Keratinocyte (primary cell): ENCODE results near the gene SOWAHB. TPM values are rescaled to one million over a fixed set of nuclear protein-coding genes. Genes with fewer than 3 reads are reported as not detected.

Experiments used
- DNase-seq: peaks from one replicate; pipeline ENCODE4 v3.0.0-alpha.2; 2011; ENCODE audit warnings: low read depth, missing footprints, low spot score
- FAIRE-seq: peaks from 2 replicates; lab custom pipeline; 2011; peaks lifted over from hg19 to GRCh38; lab: Jason Lieb, UNC
- H2AFZ ChIP-seq: 2 replicates; pipeline ENCODE4 v1.6.0; 2012; ENCODE audit warnings: low read length, control low read depth, inconsistent platforms; ENCODE audit not compliant: control insufficient read depth
- H3K27ac ChIP-seq: 2 replicates; pipeline ENCODE4 v1.5.1; 2011; ENCODE audit warnings: low read length; ENCODE audit not compliant: control insufficient read depth, insufficient read depth
- H3K27me3 ChIP-seq: 3 replicates; pipeline ENCODE4 v1.6.0; 2011; ENCODE audit warnings: low read length; ENCODE audit not compliant: control insufficient read depth, insufficient read depth; ENCODE audit errors: extremely low read depth
- H3K36me3 ChIP-seq, 2 experiments: 2 replicates in 1 of 2; 3 replicates in 1 of 2; pipeline ENCODE4 v1.5.1; 2011; ENCODE audit warnings: low read length in 2 of 2, mild to moderate bottlenecking in 1 of 2; ENCODE audit not compliant: control insufficient read depth in 2 of 2, insufficient read depth in 2 of 2; ENCODE audit errors: extremely low read depth in 1 of 2
- H3K4me1 ChIP-seq: 3 replicates; pipeline ENCODE4 v1.5.1; 2011; ENCODE audit warnings: low read length; ENCODE audit not compliant: control insufficient read depth, insufficient read depth; ENCODE audit errors: extremely low read depth
- H3K4me2 ChIP-seq: 3 replicates; pipeline ENCODE4 v1.6.0; 2011; ENCODE audit warnings: low read depth, low read length; ENCODE audit not compliant: control insufficient read depth, insufficient read depth; ENCODE audit errors: extremely low read depth
- H3K4me3 ChIP-seq, 3 experiments: fragments of 200-600 bp in 1 of 3; sonication (generic) in 1 of 3; 2 replicates in 2 of 3; 3 replicates in 1 of 3; pipeline ENCODE4 v1.5.1; 2011 to 2016; ENCODE audit warnings: low read length in 3 of 3, mild to moderate bottlenecking in 3 of 3, control low read depth in 2 of 3, inconsistent platforms in 1 of 3, low read depth in 1 of 3, mixed read lengths in 1 of 3, mixed run types in 1 of 3, moderate library complexity in 1 of 3; ENCODE audit not compliant: control insufficient read depth in 2 of 3, insufficient read depth in 2 of 3; ENCODE audit errors: extremely low read depth in 1 of 3
- H3K79me2 ChIP-seq: 2 replicates; pipeline ENCODE4 v1.6.0; 2012; ENCODE audit warnings: low read length; ENCODE audit not compliant: control insufficient read depth, insufficient read depth
- H3K9ac ChIP-seq: 3 replicates; pipeline ENCODE4 v1.6.0; 2011; ENCODE audit warnings: low read length; ENCODE audit not compliant: control insufficient read depth, insufficient read depth; ENCODE audit errors: extremely low read depth
- H3K9me1 ChIP-seq: 3 replicates; pipeline ENCODE4 v1.6.0; 2011; ENCODE audit warnings: low read length; ENCODE audit not compliant: control insufficient read depth, insufficient read depth; ENCODE audit errors: extremely low read depth
- H3K9me3 ChIP-seq: 2 replicates; pipeline ENCODE4 v1.5.1; 2012; ENCODE audit warnings: low read depth, low read length; ENCODE audit not compliant: control insufficient read depth
- H4K20me1 ChIP-seq: 3 replicates; pipeline ENCODE4 v1.6.0; 2011; ENCODE audit warnings: low read length; ENCODE audit not compliant: control insufficient read depth, insufficient read depth; ENCODE audit errors: extremely low read depth
- EZH2 ChIP-seq: IDR thresholded peaks from one replicate; pipeline ENCODE4 v1.6.1; 2012; ENCODE audit warnings: inconsistent platforms, mild to moderate bottlenecking, low read length, moderate library complexity
- dilution Hi-C: fragments of 300-500 bp; cut with MboI; formaldehyde crosslinking; loops from one replicate; pipeline ENCODE4 v1.7.0; 2020; ENCODE audit warnings: low sequenced_read_pairs; ENCODE audit not compliant: extremely low pct_ligation_motif_present
- polyA plus RNA-seq, 5 experiments: library from polyadenylated mRNA; depleted of rRNA in 3 of 5; stranded (reverse) in 3 of 5; stranded (forward) in 1 of 5; unstranded in 1 of 5; fragments of >200 nt; gene quantifications; 1 replicate in 1 of 5; 2 replicates in 3 of 5; 3 replicates in 1 of 5; pipeline versions ENCODE4 v1.2.1 to v1.2.3, GENCODE V29; 2011 to 2012; ENCODE audit warnings: missing spikeins in 2 of 5, low read depth in 1 of 5, low replicate concordance in 1 of 5
- TF ChIP-seq, protein P1 (sequence below), 3 experiments: IDR thresholded peaks in 1 of 3; conservative IDR thresholded peaks in 1 of 3; optimal IDR thresholded peaks in 1 of 3; 2 replicates in 2 of 3; 3 replicates in 1 of 3; pipeline versions ENCODE3 to v1.5.1; 2011; ENCODE audit warnings: low read length in 3 of 3, mild to moderate bottlenecking in 3 of 3, moderate library complexity in 2 of 3, control low read depth in 1 of 3, inconsistent platforms in 1 of 3; ENCODE audit not compliant: insufficient read depth in 2 of 3; ENCODE audit errors: extremely low read depth in 1 of 3

The SOWAHB gene
- polyA plus RNA-seq, 1 donor (not counting 4 experiments of a cell fraction or from before 2014, with no cell fraction given) = 0.18 TPM

GRCh38 chr4:76896048-76896447, 1.9 kb downstream of the SOWAHB start:
- H3K79me2 ChIP-seq = no peaks in the 10 kb centered on the region
- no peak overlapping the region for H2AFZ ChIP-seq
- dilution Hi-C loops = no loop called here
- DNase-seq (no peak), FAIRE-seq (no peak)
- no peaks in the 10 kb centered on the region for H4K20me1 ChIP-seq
- peaks cover 12% of the 10 kb centered on the region for H3K4me1 ChIP-seq
- H3K4me2 ChIP-seq = no peak overlapping the region
- H3K9me1 ChIP-seq = no peaks in the 10 kb centered on the region
- H3K4me3 ChIP-seq = no peak overlapping the region
- no peaks in the 10 kb centered on the region for H3K36me3 ChIP-seq
- TF ChIP-seq, protein P1, sequence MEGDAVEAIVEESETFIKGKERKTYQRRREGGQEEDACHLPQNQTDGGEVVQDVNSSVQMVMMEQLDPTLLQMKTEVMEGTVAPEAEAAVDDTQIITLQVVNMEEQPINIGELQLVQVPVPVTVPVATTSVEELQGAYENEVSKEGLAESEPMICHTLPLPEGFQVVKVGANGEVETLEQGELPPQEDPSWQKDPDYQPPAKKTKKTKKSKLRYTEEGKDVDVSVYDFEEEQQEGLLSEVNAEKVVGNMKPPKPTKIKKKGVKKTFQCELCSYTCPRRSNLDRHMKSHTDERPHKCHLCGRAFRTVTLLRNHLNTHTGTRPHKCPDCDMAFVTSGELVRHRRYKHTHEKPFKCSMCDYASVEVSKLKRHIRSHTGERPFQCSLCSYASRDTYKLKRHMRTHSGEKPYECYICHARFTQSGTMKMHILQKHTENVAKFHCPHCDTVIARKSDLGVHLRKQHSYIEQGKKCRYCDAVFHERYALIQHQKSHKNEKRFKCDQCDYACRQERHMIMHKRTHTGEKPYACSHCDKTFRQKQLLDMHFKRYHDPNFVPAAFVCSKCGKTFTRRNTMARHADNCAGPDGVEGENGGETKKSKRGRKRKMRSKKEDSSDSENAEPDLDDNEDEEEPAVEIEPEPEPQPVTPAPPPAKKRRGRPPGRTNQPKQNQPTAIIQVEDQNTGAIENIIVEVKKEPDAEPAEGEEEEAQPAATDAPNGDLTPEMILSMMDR (optimal IDR thresholded peaks at IDR 0.05 in 1 of 3, IDR thresholded peaks at IDR 0.05 in 1 of 3, conservative IDR thresholded peaks at IDR 0.05 in 1 of 3; ENCODE audit: extremely low read depth in 1 of 3, insufficient read depth in 2 of 3, low read length in 3 of 3) = no peak
- TF ChIP-seq EZH2 = no peak
- H3K27me3 ChIP-seq = peaks cover 41% of the 10 kb centered on the region
- H3K9ac ChIP-seq = no peak overlapping the region
- no peaks in the 10 kb centered on the region for H3K9me3 ChIP-seq
- H3K27ac ChIP-seq = no peak overlapping the region

DNA sequence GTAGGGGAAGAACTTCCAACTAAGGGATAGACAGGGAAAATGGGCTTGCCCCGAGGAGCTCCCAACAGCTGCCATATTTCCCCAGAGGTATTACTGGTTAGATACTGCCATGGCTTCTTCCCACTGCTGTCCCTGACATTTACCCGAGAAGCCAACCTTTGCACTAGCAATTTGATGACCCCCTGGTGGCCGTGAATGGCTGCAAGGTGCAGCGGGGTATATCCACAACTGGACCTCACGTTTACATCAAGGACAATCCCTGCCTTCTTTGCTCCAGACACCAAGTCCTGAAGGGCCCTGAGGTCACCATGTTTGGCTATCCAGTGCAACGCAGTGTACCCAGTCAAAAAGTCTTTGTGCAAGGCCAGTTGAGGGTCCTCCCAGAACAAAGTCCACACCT, 2.3 kb downstream of the SOWAHB start:
- peaks cover 41% of the 10 kb centered on the region for H3K27me3 ChIP-seq
- H3K4me3 ChIP-seq = no peak overlapping the region
- H3K36me3 ChIP-seq = no peaks in the 10 kb centered on the region
- no peaks in the 10 kb centered on the region for H4K20me1 ChIP-seq
- TF ChIP-seq, protein P1 (optimal IDR thresholded peaks at IDR 0.05 in 1 of 3, IDR thresholded peaks at IDR 0.05 in 1 of 3, conservative IDR thresholded peaks at IDR 0.05 in 1 of 3; ENCODE audit: extremely low read depth in 1 of 3, insufficient read depth in 2 of 3, low read length in 3 of 3) = no peak
- TF ChIP-seq EZH2 = no peak
- dilution Hi-C loops = no loop called here
- no peak overlapping the region for H3K27ac ChIP-seq
- H2AFZ ChIP-seq = no peak overlapping the region
- FAIRE-seq (no peak), DNase-seq (no peak)
- no peak overlapping the region for H3K9ac ChIP-seq
- peaks cover 12% of the 10 kb centered on the region for H3K4me1 ChIP-seq
- H3K9me1 ChIP-seq = no peaks in the 10 kb centered on the region
- no peaks in the 10 kb centered on the region for H3K9me3 ChIP-seq
- H3K4me2 ChIP-seq = no peak overlapping the region
- no peaks in the 10 kb centered on the region for H3K79me2 ChIP-seq
